ENCODE data around the gene ARRDC2.

GRCh38 chr19:18000480-18000914 is 7.5 kb upstream of the ARRDC2 start:
- no peak for TF ChIP-seq EZH2 (IDR thresholded peaks at IDR 0.05; ENCODE audit: insufficient read depth, poor library complexity, severe bottlenecking)
- no peak for TF ChIP-seq EZH2phosphoT487 (IDR thresholded peaks at IDR 0.05; ENCODE audit: insufficient read depth, low read depth)

Data from GM23248 (cell line).